ENCODE results near the gene STX2. TPM values are rescaled to one million over a fixed set of nuclear protein-coding genes. Genes with fewer than 3 reads are reported as not detected.
"Not testable (repeated sequence)": the region's sequence is repeated elsewhere in the genome, so short reads cannot be mapped to it uniquely, and the experiment has no call there.

STX2 gene
- polyA plus RNA-seq, 4 donors: 0.45 to 10.0 (median 4.5) TPM

DNA sequence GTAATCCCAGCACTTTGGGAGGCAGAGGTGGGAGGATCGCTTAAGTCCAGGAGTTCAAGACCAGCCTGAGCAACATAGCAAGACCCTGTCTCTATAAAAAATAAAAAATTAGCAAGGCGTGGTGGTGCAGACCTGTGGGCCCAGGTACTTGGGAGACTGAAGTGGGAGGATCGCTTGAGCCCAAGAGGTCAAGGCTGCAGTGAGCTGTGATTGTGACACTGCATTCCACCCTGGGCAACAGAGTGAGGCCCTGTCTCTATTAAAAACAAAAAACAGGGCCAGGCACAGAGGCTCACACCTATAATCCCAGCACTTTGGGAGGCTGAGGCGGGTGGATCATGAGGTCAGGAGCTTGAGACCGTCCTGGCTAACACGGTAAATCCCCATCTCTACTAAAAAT lies 9.1 kb upstream of the STX2 start:
- DNase-seq; H3K36me3 ChIP-seq (ENCODE audit: control insufficient read depth in 3 of 3, insufficient read depth in 2 of 3, low read depth in 1 of 3, low read length in 3 of 3); H3K9me3 ChIP-seq (ENCODE audit: control insufficient read depth in 2 of 2, insufficient read depth in 1 of 2, low read depth in 1 of 2, low read length in 1 of 2); H3K27me3 ChIP-seq (ENCODE audit: control insufficient read depth in 3 of 3, insufficient read depth in 3 of 3, low read length in 3 of 3); FAIRE-seq; H3K4me3 ChIP-seq (ENCODE audit: low read depth in 1 of 3, low read length in 3 of 3): not testable (repeated sequence)
- H3K4me1 ChIP-seq (ENCODE audit: control insufficient read depth in 3 of 3, insufficient read depth in 2 of 3, low read depth in 1 of 3, low read length in 2 of 3): peaks cover 0 to 28% (median 0%) of the 10 kb centered on the region in 3 donors
- peak overlapping the region in 1 of 3 donors; percentile 78 for H3K27ac ChIP-seq (ENCODE audit: low read depth in 1 of 3, low read length in 2 of 3)
- WGBS, 3 donors: 90 to 96% (median 90%) methylated on average over 6 of the region's 6 CpGs

DNA sequence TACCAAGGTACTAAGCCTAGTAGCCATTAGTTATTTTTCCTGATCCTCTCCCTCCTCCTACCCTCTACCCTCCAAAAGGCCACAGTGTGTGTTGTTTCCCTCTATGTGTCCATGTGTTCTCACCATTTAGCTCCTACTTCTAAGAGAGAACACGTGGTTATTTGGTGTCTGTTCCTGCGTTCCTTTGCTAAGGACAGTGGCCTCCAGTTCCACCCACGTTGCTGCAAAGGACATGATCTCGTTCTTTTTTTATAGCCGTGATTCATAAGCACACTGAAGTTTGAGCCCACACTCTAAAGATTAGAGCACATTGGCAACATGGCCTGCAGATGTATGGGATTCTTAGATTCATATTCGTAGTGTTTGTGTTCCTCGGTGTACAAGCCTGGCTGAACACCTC lies 8.1 kb upstream of the STX2 start:
- peaks cover 0 to 24% (median 0%) of the 10 kb centered on the region in 3 donors for H3K4me1 ChIP-seq (ENCODE audit: control insufficient read depth in 3 of 3, insufficient read depth in 2 of 3, low read depth in 1 of 3, low read length in 2 of 3)
- H3K4me3 ChIP-seq (ENCODE audit: low read depth in 1 of 3, low read length in 3 of 3): no peak overlapping the region
- FAIRE-seq (no peak), DNase-seq (peak; percentile 61 to 75)
- H3K36me3 ChIP-seq (ENCODE audit: control insufficient read depth in 3 of 3, insufficient read depth in 2 of 3, low read depth in 1 of 3, low read length in 3 of 3): no peaks in the 10 kb centered on the region
- 24 to 66% (median 37%) methylated on average over 7 of the region's 7 CpGs for WGBS, 3 donors
- peak overlapping the region in 1 of 3 donors; percentile 78 for H3K27ac ChIP-seq (ENCODE audit: low read depth in 1 of 3, low read length in 2 of 3)
- no peaks in the 10 kb centered on the region for H3K27me3 ChIP-seq (ENCODE audit: control insufficient read depth in 3 of 3, insufficient read depth in 3 of 3, low read length in 3 of 3)
- H3K9me3 ChIP-seq (ENCODE audit: control insufficient read depth in 2 of 2, insufficient read depth in 1 of 2, low read depth in 1 of 2, low read length in 1 of 2): no peaks in the 10 kb centered on the region

DNA sequence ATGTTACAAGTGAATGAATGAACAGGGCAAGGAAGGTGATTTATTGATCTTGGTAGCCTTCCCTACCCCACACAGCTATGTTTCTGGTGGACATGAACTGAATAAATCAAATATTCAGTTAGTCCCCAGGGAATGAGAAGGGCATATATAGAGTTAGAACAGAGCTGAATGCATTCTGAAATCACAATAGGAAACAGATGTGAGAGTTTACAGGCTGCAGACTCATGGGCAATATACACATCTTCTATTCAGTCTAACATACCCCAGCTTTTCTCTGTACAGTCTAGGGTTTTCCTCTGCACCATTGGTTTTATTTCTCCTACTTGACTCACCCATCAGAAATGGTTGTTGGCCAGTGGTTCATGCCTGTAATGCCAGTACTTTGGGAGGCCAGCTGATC lies 7.3 kb upstream of the STX2 start:
- Histone ChIP-seq H3K4me1 (ENCODE audit: control insufficient read depth in 3 of 3, insufficient read depth in 2 of 3, low read depth in 1 of 3, low read length in 2 of 3) (peaks cover 0 to 24% (median 0%) of the 10 kb centered on the region in 3 donors), H3K4me3 (ENCODE audit: low read depth in 1 of 3, low read length in 3 of 3) (no peak overlapping the region), H3K36me3 (ENCODE audit: control insufficient read depth in 3 of 3, insufficient read depth in 2 of 3, low read depth in 1 of 3, low read length in 3 of 3) (no peaks in the 10 kb centered on the region), H3K9me3 (ENCODE audit: control insufficient read depth in 2 of 2, insufficient read depth in 1 of 2, low read depth in 1 of 2, low read length in 1 of 2) (no peaks in the 10 kb centered on the region), H3K27ac (ENCODE audit: low read depth in 1 of 3, low read length in 2 of 3) (peak overlapping the region in 1 of 3 donors; percentile 78), H3K27me3 (ENCODE audit: control insufficient read depth in 3 of 3, insufficient read depth in 3 of 3, low read length in 3 of 3) (no peaks in the 10 kb centered on the region)
- DNase-seq: no peak
- no peak for FAIRE-seq

DNA sequence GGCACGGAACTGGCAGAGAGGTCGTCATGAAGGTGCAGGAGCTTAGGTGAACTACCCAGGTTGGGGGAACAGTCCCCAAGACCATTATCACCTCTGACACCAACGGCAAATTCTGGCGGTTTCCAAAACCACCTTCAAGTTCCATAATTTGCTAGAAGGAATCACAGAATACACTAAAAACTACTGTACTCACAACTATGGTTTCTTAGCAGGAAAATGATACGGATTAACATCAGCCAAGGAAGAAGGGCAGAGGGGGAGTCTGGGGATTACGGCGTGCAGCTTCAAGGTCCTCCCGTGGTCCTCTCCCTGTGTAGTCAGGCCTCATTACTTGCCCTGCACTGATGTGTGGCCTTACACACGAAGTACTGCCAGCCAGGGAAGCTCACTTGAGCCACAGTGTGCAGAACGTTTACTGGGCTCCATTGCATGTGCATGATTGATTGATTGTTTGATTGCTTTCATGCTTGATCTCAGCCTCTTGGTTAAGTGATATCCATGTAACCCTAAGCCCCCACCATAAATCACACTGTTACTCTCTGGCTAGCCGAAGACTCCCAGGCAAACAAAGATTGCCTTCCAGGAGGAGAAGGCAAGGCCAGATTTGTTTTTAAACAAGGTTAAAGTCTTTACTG lies 837 bp upstream of the STX2 start:
- Histone ChIP-seq H3K36me3 (ENCODE audit: control insufficient read depth in 3 of 3, insufficient read depth in 2 of 3, low read depth in 1 of 3, low read length in 3 of 3) (peaks cover 0 to under 1% (median 0%) of the 10 kb centered on the region in 3 donors), H3K4me1 (ENCODE audit: control insufficient read depth in 3 of 3, insufficient read depth in 2 of 3, low read depth in 1 of 3, low read length in 2 of 3) (peaks cover 0 to 9% (median 0%) of the 10 kb centered on the region in 3 donors), H3K27me3 (ENCODE audit: control insufficient read depth in 3 of 3, insufficient read depth in 3 of 3, low read length in 3 of 3) (no peaks in the 10 kb centered on the region), H3K27ac (ENCODE audit: low read depth in 1 of 3, low read length in 2 of 3) (peak overlapping the region in 1 of 3 donors; percentile 10), H3K9me3 (ENCODE audit: control insufficient read depth in 2 of 2, insufficient read depth in 1 of 2, low read depth in 1 of 2, low read length in 1 of 2) (no peaks in the 10 kb centered on the region), H3K4me3 (ENCODE audit: low read depth in 1 of 3, low read length in 3 of 3) (peak overlapping the region in 1 of 3 donors; percentile 31)
- FAIRE-seq: no peak
- DNase-seq: no peak
- 43 to 66% (median 60%) methylated on average over 11 of the region's 11 CpGs for WGBS, 3 donors

DNA sequence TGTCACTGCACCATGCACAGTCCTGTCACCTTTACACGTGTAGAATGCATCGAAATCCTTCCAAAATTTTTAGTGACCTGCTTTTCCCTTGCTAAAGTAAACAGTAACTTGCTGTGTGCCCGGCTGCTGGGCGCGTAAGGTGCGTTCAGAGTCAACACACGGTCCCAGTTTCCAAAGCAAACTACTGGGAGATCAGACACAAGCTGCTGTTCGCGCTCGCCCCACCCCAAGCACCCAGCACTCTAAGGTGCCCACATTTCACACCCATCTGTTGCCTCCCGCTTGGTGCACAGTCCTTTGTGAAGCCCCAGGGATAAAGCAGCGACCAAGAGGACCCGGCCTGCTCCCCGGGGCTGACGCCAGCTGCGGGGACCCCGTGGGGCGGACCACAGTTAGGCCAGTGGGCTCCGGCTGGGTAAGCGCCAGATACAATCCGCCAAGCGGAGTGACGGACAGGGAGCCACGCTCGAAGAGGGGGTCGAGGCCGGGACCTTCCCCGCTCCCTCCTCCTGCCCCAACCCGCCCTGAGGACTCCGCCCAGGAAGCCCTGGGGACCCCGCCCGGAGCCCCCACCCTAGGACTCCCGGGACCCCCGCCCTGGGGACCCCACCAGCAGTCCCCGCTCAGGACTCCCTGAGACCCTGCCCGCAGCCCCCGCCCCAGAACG lies 633 bp downstream of the STX2 start:
- peak overlapping the region in 1 of 3 donors; percentile 14 for H3K27ac ChIP-seq (ENCODE audit: low read depth in 1 of 3, low read length in 2 of 3)
- 3 to 6% (median 6%) methylated on average over 29 to 38 of the region's 38 CpGs for WGBS, 3 donors
- DNase-seq: peak; percentile 23 to 61
- H3K4me1 ChIP-seq (ENCODE audit: control insufficient read depth in 3 of 3, insufficient read depth in 2 of 3, low read depth in 1 of 3, low read length in 2 of 3): peaks cover 0 to 14% (median 0%) of the 10 kb centered on the region in 3 donors
- H3K36me3 ChIP-seq (ENCODE audit: control insufficient read depth in 3 of 3, insufficient read depth in 2 of 3, low read depth in 1 of 3, low read length in 3 of 3): peaks cover 0 to 2% (median 0%) of the 10 kb centered on the region in 3 donors
- FAIRE-seq: no peak
- H3K9me3 ChIP-seq (ENCODE audit: control insufficient read depth in 2 of 2, insufficient read depth in 1 of 2, low read depth in 1 of 2, low read length in 1 of 2): no peaks in the 10 kb centered on the region
- no peaks in the 10 kb centered on the region for H3K27me3 ChIP-seq (ENCODE audit: control insufficient read depth in 3 of 3, insufficient read depth in 3 of 3, low read length in 3 of 3)
- peak overlapping the region; percentile 63 to 83 (median 66) for H3K4me3 ChIP-seq (ENCODE audit: low read depth in 1 of 3, low read length in 3 of 3)

DNA sequence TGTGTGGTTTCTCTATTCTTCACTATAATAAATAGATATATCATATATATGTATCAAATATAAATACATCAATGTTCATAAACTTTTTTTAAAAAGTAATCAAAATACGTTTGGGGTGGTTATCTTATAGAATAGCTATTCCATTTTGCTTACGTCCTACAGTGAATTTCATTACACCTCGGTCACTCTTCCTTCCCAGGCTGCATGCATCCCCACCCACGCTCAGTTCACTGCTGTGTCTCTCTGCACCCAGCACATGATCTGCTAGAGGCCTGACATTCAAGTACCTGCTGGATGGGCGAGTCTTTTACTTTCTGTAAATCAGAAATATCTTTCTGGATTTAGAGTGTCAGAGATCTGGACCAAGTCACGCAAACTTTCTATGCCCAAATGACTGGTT lies 3.6 kb downstream of the STX2 start:
- no peak for FAIRE-seq
- peaks cover 0 to 2% (median 0%) of the 10 kb centered on the region in 3 donors for H3K36me3 ChIP-seq (ENCODE audit: control insufficient read depth in 3 of 3, insufficient read depth in 2 of 3, low read depth in 1 of 3, low read length in 3 of 3)
- H3K4me3 ChIP-seq (ENCODE audit: low read depth in 1 of 3, low read length in 3 of 3): no peak overlapping the region
- no peaks in the 10 kb centered on the region for H3K9me3 ChIP-seq (ENCODE audit: control insufficient read depth in 2 of 2, insufficient read depth in 1 of 2, low read depth in 1 of 2, low read length in 1 of 2)
- H3K27ac ChIP-seq (ENCODE audit: low read depth in 1 of 3, low read length in 2 of 3): no peak overlapping the region
- no peaks in the 10 kb centered on the region for H3K27me3 ChIP-seq (ENCODE audit: control insufficient read depth in 3 of 3, insufficient read depth in 3 of 3, low read length in 3 of 3)
- peaks cover 0 to 39% (median 0%) of the 10 kb centered on the region in 3 donors for H3K4me1 ChIP-seq (ENCODE audit: control insufficient read depth in 3 of 3, insufficient read depth in 2 of 3, low read depth in 1 of 3, low read length in 2 of 3)
- no peak for DNase-seq
- 76 to 86% (median 85%) methylated on average over 6 of the region's 6 CpGs for WGBS, 3 donors

DNA sequence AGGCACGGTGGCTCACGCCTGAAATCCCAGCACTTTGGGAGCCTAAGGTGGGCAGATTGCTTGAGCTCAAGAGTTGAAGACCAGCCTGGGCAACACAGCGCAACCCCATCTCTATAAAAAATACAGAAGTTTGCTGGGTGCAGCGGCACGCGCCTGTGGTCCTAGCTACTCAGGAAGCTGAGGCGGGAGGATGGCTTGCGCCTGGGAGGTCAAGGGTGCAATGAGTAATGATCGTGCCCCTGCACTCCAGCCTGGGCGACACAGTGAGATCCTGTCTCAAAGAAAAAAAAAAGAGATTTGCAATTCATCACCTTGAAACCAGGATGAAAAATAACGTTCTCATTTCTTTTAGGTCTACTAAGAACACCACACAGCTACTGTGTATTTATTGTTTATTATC lies 4.0 kb downstream of the STX2 start:
- 74 to 87% (median 76%) methylated on average over 11 of the region's 11 CpGs for WGBS, 3 donors
- H3K27me3 ChIP-seq (ENCODE audit: control insufficient read depth in 3 of 3, insufficient read depth in 3 of 3, low read length in 3 of 3): no peaks in the 10 kb centered on the region
- no peaks in the 10 kb centered on the region for H3K9me3 ChIP-seq (ENCODE audit: control insufficient read depth in 2 of 2, insufficient read depth in 1 of 2, low read depth in 1 of 2, low read length in 1 of 2)
- H3K27ac ChIP-seq (ENCODE audit: low read depth in 1 of 3, low read length in 2 of 3): no peak overlapping the region
- no peak overlapping the region for H3K4me3 ChIP-seq (ENCODE audit: low read depth in 1 of 3, low read length in 3 of 3)
- peaks cover 0 to 41% (median 0%) of the 10 kb centered on the region in 3 donors for H3K4me1 ChIP-seq (ENCODE audit: control insufficient read depth in 3 of 3, insufficient read depth in 2 of 3, low read depth in 1 of 3, low read length in 2 of 3)
- H3K36me3 ChIP-seq (ENCODE audit: control insufficient read depth in 3 of 3, insufficient read depth in 2 of 3, low read depth in 1 of 3, low read length in 3 of 3): peaks cover 0 to 2% (median 0%) of the 10 kb centered on the region in 3 donors
- DNase-seq (no peak), FAIRE-seq (no peak)

DNA sequence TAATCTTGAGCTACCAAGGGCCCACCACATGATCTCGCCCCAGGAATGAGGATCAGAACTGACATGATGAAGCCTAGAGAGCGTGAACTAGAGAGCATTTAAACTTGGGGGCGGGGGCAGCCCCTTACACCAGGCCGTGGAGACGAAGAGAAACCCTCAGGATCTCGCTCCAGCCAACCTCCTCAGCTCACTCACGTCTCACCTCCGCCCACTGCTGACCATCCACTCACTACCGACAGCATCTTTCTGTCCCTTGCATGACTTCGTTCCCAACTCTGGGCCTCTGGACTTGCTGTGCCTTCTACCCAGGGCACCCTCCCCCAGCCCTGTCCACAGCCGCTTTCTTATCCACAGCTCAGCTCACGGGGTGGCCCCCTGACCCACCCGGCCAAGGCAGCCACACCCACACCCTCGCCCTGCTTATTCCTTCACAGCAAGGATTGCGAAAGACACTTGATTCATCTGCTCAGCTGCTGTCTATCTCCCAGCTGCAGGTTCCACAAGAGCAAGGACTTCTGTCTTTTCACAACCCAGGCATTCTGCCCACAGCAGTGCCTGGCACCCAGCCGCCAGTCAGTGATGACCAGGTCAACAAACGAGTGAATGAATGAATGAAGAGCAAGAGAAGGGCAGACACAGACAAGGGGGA lies 6.4 kb downstream of the STX2 start:
- H3K4me1 ChIP-seq (ENCODE audit: control insufficient read depth in 3 of 3, insufficient read depth in 2 of 3, low read depth in 1 of 3, low read length in 2 of 3): peaks cover 0 to 34% (median 0%) of the 10 kb centered on the region in 3 donors
- no peak overlapping the region for H3K4me3 ChIP-seq (ENCODE audit: low read depth in 1 of 3, low read length in 3 of 3)
- no peaks in the 10 kb centered on the region for H3K27me3 ChIP-seq (ENCODE audit: control insufficient read depth in 3 of 3, insufficient read depth in 3 of 3, low read length in 3 of 3)
- DNase-seq: peak in 1 of 2 donors; percentile 89
- peak overlapping the region in 1 of 3 donors; percentile 71 for H3K27ac ChIP-seq (ENCODE audit: low read depth in 1 of 3, low read length in 2 of 3)
- H3K36me3 ChIP-seq (ENCODE audit: control insufficient read depth in 3 of 3, insufficient read depth in 2 of 3, low read depth in 1 of 3, low read length in 3 of 3): peaks cover 0 to 2% (median 0%) of the 10 kb centered on the region in 3 donors
- no peak for FAIRE-seq
- WGBS, 3 donors: 62 to 67% (median 64%) methylated on average over 17 of the region's 17 CpGs
- H3K9me3 ChIP-seq (ENCODE audit: control insufficient read depth in 2 of 2, insufficient read depth in 1 of 2, low read depth in 1 of 2, low read length in 1 of 2): no peaks in the 10 kb centered on the region

All from small intestine (tissue), 7 donors.